Skeletal muscle tissue (tissue), 4 donors: ENCODE results near the gene EIPR1. TPM values are rescaled to one million over a fixed set of nuclear protein-coding genes. Genes with fewer than 3 reads are reported as not detected.
"Not testable (repeated sequence)": the region's sequence is repeated elsewhere in the genome, so short reads cannot be mapped to it uniquely, and the experiment has no call there.

Source experiments
- H3K27ac ChIP-seq: one replicate; pipeline ENCODE4 v1.7.0; 2013; ENCODE audit warnings: mild to moderate bottlenecking, low read depth, low read length, inconsistent platforms
- H3K27me3 ChIP-seq, 3 donors: one replicate each; pipeline ENCODE4 v1.7.0; 2013; ENCODE audit warnings: low read length in 3 of 3; ENCODE audit not compliant: control insufficient read depth in 3 of 3, insufficient read depth in 3 of 3
- H3K36me3 ChIP-seq, 3 donors: one replicate each; pipeline ENCODE4 v1.7.0; 2013; ENCODE audit warnings: low read length in 3 of 3; ENCODE audit not compliant: control insufficient read depth in 3 of 3, insufficient read depth in 3 of 3
- H3K4me1 ChIP-seq, 3 donors: one replicate each; pipeline ENCODE4 v1.7.0; 2013; ENCODE audit warnings: low read length in 3 of 3, mild to moderate bottlenecking in 3 of 3; ENCODE audit not compliant: control insufficient read depth in 3 of 3, insufficient read depth in 3 of 3
- H3K4me3 ChIP-seq, 3 donors: one replicate each; pipeline ENCODE4 v1.7.0; 2013; ENCODE audit warnings: low read length in 3 of 3
- H3K9ac ChIP-seq, 3 donors: one replicate each; pipeline ENCODE4 v1.7.0; 2013; ENCODE audit warnings: low read length in 3 of 3, mild to moderate bottlenecking in 3 of 3, moderate library complexity in 2 of 3, low read depth in 1 of 3
- H3K9me3 ChIP-seq, 3 donors: one replicate each; pipeline ENCODE4 v1.7.0; 2013; ENCODE audit warnings: low read length in 3 of 3; ENCODE audit not compliant: control insufficient read depth in 3 of 3
- total RNA-seq: library from RNA; depleted of rRNA; stranded (reverse); fragments of >200 nt; gene quantifications from one replicate; pipeline ENCODE4 v1.2.3, GENCODE V29; 2014
- donor health status: Osteomylitis.

EIPR1 gene
- total RNA-seq, 1 donor from 2014 or later, result 12.0 TPM

- Histone ChIP-seq H3K9ac (no peak overlapping the region), H3K27me3 (no peaks in the 10 kb centered on the region), H3K4me1 (no peaks in the 10 kb centered on the region), H3K9me3 (no peaks in the 10 kb centered on the region), H3K36me3 (peaks cover 23 to 36% (median 29%) of the 10 kb centered on the region in 3 donors), H3K4me3 (no peak overlapping the region), H3K27ac (no peak overlapping the region)
Observed at GRCh38 chr2:3387644-3388411, 10.2 kb upstream of the EIPR1 start.

- Histone ChIP-seq H3K4me3 (no peak overlapping the region), H3K27me3 (no peaks in the 10 kb centered on the region), H3K27ac (no peak overlapping the region), H3K9ac (no peak overlapping the region), H3K4me1 (no peaks in the 10 kb centered on the region), H3K9me3 (no peaks in the 10 kb centered on the region), H3K36me3 (peaks cover 25 to 33% (median 26%) of the 10 kb centered on the region in 3 donors)
Observed at GRCh38 chr2:3387011-3387410, 9.4 kb upstream of the EIPR1 start.

- Histone ChIP-seq H3K4me3 (no peak overlapping the region), H3K4me1 (no peaks in the 10 kb centered on the region), H3K27ac (no peak overlapping the region), H3K27me3 (no peaks in the 10 kb centered on the region), H3K36me3 (peaks cover 23 to 32% (median 25%) of the 10 kb centered on the region in 3 donors), H3K9ac (no peak overlapping the region), H3K9me3 (no peaks in the 10 kb centered on the region)
Observed at GRCh38 chr2:3386448-3386958, 8.9 kb upstream of the EIPR1 start.

- H3K27ac ChIP-seq, result peak within 1 kb of the TSS; percentile 89
- peak within 1 kb of the TSS; percentile 94 to 99 (median 97) for H3K4me3 ChIP-seq
- H3K4me1 ChIP-seq, result peaks cover 23 to 36% (median 31%) of the 10 kb centered on the region in 3 donors
Observed at GRCh38 chr2:3379647-3380534, 2.3 kb upstream of the EIPR1 start, which contains the start of gene TRAPPC12. TRAPPC12 (plus strand) TSS chr2:3379694; CDS start chr2:3387624, 7,930 bp downstream.

DNA sequence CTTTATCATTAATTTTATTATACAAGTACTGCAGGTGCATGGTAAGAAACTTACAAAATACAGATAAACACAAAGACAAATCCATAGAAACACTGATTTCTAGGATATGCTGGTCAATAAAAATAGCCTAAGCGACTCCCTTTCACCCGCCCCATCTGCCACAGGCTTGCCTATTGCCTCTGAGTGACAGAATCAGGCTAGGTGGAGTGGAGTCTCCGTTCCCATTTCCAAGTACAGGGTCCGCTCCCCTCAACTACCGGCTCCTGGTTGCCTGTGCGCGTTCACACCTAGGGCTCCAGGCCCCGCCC lies 1.7 kb upstream of the EIPR1 start:
- H3K9ac ChIP-seq, result peak overlapping the region; percentile 95 to 98 (median 97)
- peaks cover 0 to 3% (median 2%) of the 10 kb centered on the region in 3 donors for H3K36me3 ChIP-seq
- H3K4me1 ChIP-seq, result peaks cover 23 to 36% (median 31%) of the 10 kb centered on the region in 3 donors
- peak overlapping the region; percentile 89 to 99 (median 97) for H3K4me3 ChIP-seq
- no peaks in the 10 kb centered on the region for H3K9me3 ChIP-seq
- no peaks in the 10 kb centered on the region for H3K27me3 ChIP-seq
- H3K27ac ChIP-seq, result peak overlapping the region; percentile 89

More at GRCh38 chr2:3379647-3380534, 2.3 kb upstream of the EIPR1 start, which contains the start of gene TRAPPC12:
- Histone ChIP-seq H3K27me3 (no peaks in the 10 kb centered on the region), H3K9me3 (no peaks in the 10 kb centered on the region), H3K9ac (peak within 1 kb of the TSS; percentile 95 to 98 (median 97)), H3K36me3 (peaks cover 0 to 3% (median 2%) of the 10 kb centered on the region in 3 donors)

DNA sequence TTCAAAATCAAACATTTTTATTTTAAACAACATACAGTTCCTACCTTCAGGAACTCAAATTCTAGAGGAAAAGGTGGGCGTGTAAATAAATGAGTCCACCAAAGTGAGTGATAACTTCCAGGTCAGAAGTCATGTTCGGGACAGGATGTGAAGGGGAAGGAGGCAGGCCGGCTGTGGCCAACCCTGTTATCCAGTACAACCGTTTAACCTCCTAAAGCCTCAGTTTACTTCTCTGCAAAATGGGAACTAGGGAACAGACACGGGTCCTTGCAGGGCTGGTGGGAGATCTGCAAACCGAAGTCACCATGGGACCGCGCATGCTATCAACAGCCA lies 373 bp downstream of the EIPR1 start:
- H3K27ac ChIP-seq, result peak overlapping the region; percentile 84
- peaks cover 23 to 36% (median 31%) of the 10 kb centered on the region in 3 donors for H3K4me1 ChIP-seq
- peak overlapping the region; percentile 94 to 99 (median 97) for H3K4me3 ChIP-seq
- H3K27me3 ChIP-seq, result no peaks in the 10 kb centered on the region
- H3K9ac ChIP-seq, result peak overlapping the region; percentile 85 to 97 (median 85)
- H3K9me3 ChIP-seq, result no peaks in the 10 kb centered on the region
- H3K36me3 ChIP-seq, result peaks cover 0 to 2% (median 0%) of the 10 kb centered on the region in 3 donors

GRCh38 chr2:3376821-3377220 lies 797 bp downstream of the EIPR1 start:
- Histone ChIP-seq H3K4me1 (peaks cover 23 to 36% (median 31%) of the 10 kb centered on the region in 3 donors), H3K4me3 (peak overlapping the region; percentile 94 to 99 (median 97))

GRCh38 chr2:3369340-3370181 lies 8.1 kb downstream of the EIPR1 start:
- not testable (repeated sequence) for H3K9ac ChIP-seq, H3K9me3 ChIP-seq, H3K27ac ChIP-seq

More at GRCh38 chr2:3376821-3377220, 797 bp downstream of the EIPR1 start:
- no peak overlapping the region for H3K27ac ChIP-seq
- no peaks in the 10 kb centered on the region for H3K27me3 ChIP-seq
- peaks cover 0 to 2% (median 0%) of the 10 kb centered on the region in 3 donors for H3K36me3 ChIP-seq
- H3K9me3 ChIP-seq, result no peaks in the 10 kb centered on the region
- H3K9ac ChIP-seq, result no peak overlapping the region

GRCh38 chr2:3368261-3368722 lies 9.3 kb downstream of the EIPR1 start:
- H3K27me3 ChIP-seq, result no peaks in the 10 kb centered on the region
- H3K4me3 ChIP-seq, result no peak overlapping the region
- no peak overlapping the region for H3K9ac ChIP-seq
- no peaks in the 10 kb centered on the region for H3K36me3 ChIP-seq
- no peaks in the 10 kb centered on the region for H3K4me1 ChIP-seq
- H3K9me3 ChIP-seq, result no peaks in the 10 kb centered on the region
- no peak overlapping the region for H3K27ac ChIP-seq

More at GRCh38 chr2:3369340-3370181, 8.1 kb downstream of the EIPR1 start:
- H3K27me3 ChIP-seq, H3K36me3 ChIP-seq, H3K4me1 ChIP-seq, H3K4me3 ChIP-seq: not testable (repeated sequence)
